Measurements from ENCODE around the gene MRPL24.
A peak's percentile ranks its signal among the peaks of the same experiment; 100 is the strongest.

MRPL24 gene

DNA sequence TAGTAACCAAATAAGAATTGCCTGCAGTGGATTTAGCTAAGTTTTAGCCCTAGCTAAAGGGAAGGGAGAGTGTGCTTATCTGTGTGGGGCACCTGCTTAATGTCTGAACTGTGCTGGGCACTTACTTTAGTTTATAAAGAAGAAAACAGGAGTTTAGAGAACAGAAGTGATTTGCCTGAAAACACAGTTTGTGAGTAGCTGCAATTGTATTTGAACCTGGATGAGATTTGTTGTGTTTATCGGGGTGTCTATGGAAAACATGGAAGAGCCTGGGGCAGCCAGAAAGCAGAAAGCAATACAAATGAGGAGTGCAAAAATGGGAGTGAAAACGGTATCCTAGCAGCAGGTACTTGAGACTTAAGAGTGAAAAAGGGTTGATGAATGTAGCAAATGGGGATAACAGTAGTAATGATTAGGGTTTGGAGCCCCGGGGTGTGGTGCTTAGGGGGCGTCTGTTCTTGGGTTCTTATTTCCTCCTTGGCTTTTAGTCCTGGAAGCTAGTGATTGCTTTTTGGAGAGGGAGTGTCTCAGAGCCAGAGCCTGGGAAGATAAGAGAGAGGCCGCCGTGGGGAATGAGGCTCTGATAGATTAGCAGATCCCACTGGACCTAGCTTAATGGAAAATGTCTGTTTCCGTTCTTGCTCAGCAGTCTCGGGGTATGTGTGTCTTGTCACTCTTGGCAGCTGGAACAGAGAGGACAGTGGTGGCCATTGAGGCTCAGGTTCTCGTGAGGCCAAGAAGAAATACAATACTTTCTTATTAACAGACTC lies 32.0 kb upstream of the MRPL24 start:
- Mint-ChIP-seq H3K4me3 (no peak overlapping the region), H3K27me3 (ENCODE audit: low read depth, poor library complexity) (no peaks in the 10 kb centered on the region), H3K27ac (peak overlapping the region; percentile 44), H3K9me3 (no peaks in the 10 kb centered on the region), H3K36me3 (ENCODE audit: low read depth) (peaks cover 39% of the 10 kb centered on the region), H3K4me1 (peaks cover 64% of the 10 kb centered on the region)
- no peak for DNase-seq
- TF ChIP-seq CTCF (IDR thresholded peaks at IDR 0.05), result no peak

DNA sequence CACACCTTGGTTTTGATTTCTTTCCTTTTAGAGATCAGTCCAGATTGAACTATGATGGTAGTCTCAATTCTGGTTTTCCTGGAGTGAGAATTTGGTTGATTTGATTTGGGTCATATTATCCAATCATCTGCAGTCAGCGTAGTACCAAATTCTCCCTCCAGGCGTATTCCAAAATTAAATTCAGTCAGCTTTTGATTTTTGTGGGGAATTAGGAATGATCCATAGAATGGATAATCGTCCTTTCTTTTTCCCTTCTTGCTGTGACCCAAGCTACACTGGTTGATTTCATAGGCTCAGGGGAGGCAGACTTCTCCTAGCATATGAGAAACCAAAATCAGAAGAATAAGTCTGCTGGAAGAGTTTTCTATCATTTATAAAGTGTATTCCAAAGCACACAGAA lies 31.3 kb upstream of the MRPL24 start:
- Mint-ChIP-seq H3K27me3 (ENCODE audit: low read depth, poor library complexity) (no peaks in the 10 kb centered on the region), H3K36me3 (ENCODE audit: low read depth) (peaks cover 39% of the 10 kb centered on the region), H3K27ac (no peak overlapping the region), H3K4me1 (peaks cover 64% of the 10 kb centered on the region), H3K9me3 (no peaks in the 10 kb centered on the region), H3K4me3 (no peak overlapping the region)
- peak; percentile 12 for TF ChIP-seq CTCF (IDR thresholded peaks at IDR 0.05)
- no peak for DNase-seq

DNA sequence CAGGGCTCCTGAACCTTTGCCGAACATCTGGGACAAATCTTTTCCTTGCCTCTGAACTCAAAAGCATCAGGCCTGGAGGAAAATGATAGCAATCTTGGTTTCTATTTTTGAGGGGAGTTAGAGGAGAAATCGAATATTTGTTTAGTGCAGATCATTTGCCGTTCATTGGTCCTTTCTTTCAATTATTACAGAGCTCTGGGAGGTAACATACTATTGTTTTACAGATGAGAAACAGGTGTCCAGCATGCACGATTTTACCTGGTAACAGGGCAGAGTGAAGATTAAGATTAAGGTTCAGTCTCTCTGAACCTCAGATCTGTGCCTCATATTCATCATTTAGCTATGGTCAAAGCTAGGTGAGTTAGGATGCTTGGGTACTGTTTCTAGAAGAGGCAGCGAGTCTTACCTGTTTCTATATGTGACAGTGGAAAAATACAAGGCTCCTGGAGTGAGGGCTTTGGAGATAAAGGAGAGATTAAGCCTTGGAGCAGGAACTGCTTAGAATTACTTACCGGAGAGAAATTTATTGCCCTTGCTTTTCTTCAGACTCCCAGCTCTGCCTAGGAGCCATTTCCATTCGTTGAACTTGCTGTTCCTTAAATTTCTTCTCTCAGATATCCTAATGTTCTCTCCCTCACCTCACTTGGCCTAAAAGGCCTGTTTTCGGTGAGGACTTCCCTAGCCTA lies 27.9 kb upstream of the MRPL24 start:
- no peak for DNase-seq
- Mint-ChIP-seq H3K27ac (peak overlapping the region; percentile 13), H3K4me3 (no peak overlapping the region), H3K27me3 (ENCODE audit: low read depth, poor library complexity) (no peaks in the 10 kb centered on the region), H3K9me3 (no peaks in the 10 kb centered on the region), H3K36me3 (ENCODE audit: low read depth) (peaks cover 31% of the 10 kb centered on the region), H3K4me1 (peaks cover 51% of the 10 kb centered on the region)
- TF ChIP-seq CTCF (IDR thresholded peaks at IDR 0.05), result no peak

DNA sequence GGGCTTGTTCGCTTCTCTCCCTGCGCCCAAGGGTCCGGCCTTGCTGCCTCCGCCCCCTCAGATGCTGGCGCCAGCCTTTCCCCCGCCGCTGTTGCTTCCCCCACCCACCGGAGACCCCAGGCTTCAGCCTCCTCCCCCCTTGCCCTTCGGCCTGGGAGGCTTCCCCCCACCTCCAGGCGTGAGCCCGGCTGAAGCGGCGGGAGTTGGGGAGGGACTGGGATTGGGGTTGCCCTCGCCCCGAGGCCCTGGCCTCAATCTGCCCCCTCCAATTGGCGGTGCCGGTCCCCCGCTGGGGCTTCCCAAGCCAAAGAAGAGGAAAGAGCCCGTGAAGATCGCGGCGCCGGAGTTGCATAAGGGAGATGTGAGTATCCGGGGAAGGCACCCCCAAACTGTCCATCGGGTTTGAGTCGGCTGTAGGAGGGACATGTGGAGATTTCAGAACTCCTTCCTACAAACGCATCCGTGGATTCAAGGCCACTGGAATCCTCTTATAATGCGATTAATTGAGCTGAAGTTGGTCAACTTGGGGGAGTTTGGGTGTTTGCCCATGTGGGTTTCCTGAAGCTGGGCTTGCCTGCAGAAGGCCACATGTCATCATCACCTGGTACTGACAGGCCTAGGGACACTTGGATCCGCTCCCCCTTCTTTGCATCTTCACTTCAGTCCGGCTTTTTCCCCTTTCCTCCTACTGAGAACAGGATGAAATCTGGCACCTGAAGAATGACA lies 27.2 kb upstream of the MRPL24 start:
- peak overlapping the region; percentile 13 for H3K27ac Mint-ChIP-seq

More for the DNA sequence above, 27.2 kb upstream of the MRPL24 start:
- H3K4me3 Mint-ChIP-seq, result no peak overlapping the region
- H3K4me1 Mint-ChIP-seq, result peaks cover 44% of the 10 kb centered on the region
- no peak for DNase-seq
- peaks cover 24% of the 10 kb centered on the region for H3K36me3 Mint-ChIP-seq (ENCODE audit: low read depth)
- no peak for TF ChIP-seq CTCF (IDR thresholded peaks at IDR 0.05)
- H3K27me3 Mint-ChIP-seq (ENCODE audit: low read depth, poor library complexity), result no peaks in the 10 kb centered on the region
- H3K9me3 Mint-ChIP-seq, result no peaks in the 10 kb centered on the region

Data from nephron progenitor cell (in vitro differentiated cells).